ENCODE measurements around the gene BCL3.

- TF ChIP-seq EZH2 (conservative IDR thresholded peaks at IDR 0.05; ENCODE audit: low read depth, low read length), result no peak
- TF ChIP-seq POLR2AphosphoS2 (IDR thresholded peaks at IDR 0.05; ENCODE audit: low read depth, low read length), result no peak
- no peak for TF ChIP-seq MTA1 (CRISPR knock-in tag; IDR thresholded peaks at IDR 0.05; ENCODE audit: borderline replicate concordance)
- TF ChIP-seq ASH2L (IDR thresholded peaks at IDR 0.05; ENCODE audit: insufficient read length, low read depth, low read length), result no peak
- no peak for TF ChIP-seq POLR2A (IDR thresholded peaks at IDR 0.05; ENCODE audit: insufficient read depth in 1 of 2, low read depth in 2 of 2, low read length in 2 of 2)
- TF ChIP-seq ZNF557 (CRISPR knock-in tag; IDR thresholded peaks at IDR 0.05), result no peak
- TF ChIP-seq ZFP36 (IDR thresholded peaks at IDR 0.05; ENCODE audit: borderline replicate concordance, low read depth, low read length, partially characterized antibody), result no peak
- TF ChIP-seq MAFK (conservative IDR thresholded peaks at IDR 0.05 in 1 of 2, IDR thresholded peaks at IDR 0.05 in 1 of 2; ENCODE audit: low read length in 2 of 2), result no peak
- no peak for TF ChIP-seq ARID3A (IDR thresholded peaks at IDR 0.05; ENCODE audit: low read depth, low read length)
- no peak for TF ChIP-seq ELF1 (CRISPR knock-in tag; IDR thresholded peaks at IDR 0.05)
- TF ChIP-seq HDAC6 (IDR thresholded peaks at IDR 0.05; ENCODE audit: low read depth, low read length), result no peak
Measured at GRCh38 chr19:44749292-44749691, 784 bp downstream of the BCL3 start.
